Activated naive CD8-positive, alpha-beta T cell treated with anti-CD3 and anti-CD28 coated beads for 36 hours (primary cell): Measurements from ENCODE around the gene FLT3. TPM values are rescaled to one million over a fixed set of nuclear protein-coding genes. Genes with fewer than 3 reads are reported as not detected.
A peak's percentile ranks its signal among the peaks of the same experiment; 100 is the strongest.
"Not testable (repeated sequence)": the region's sequence is repeated elsewhere in the genome, so short reads cannot be mapped to it uniquely, and the experiment has no call there.

Experiments
- DNase-seq: peaks from one replicate; pipeline ENCODE4 v3.0.0; 2021
- H3K27ac Mint-ChIP-seq: one replicate; pipeline ENCODE4 v1.8.0; 2022; ENCODE audit warnings: mild to moderate bottlenecking, moderate library complexity, mixed read lengths
- H3K27me3 Mint-ChIP-seq: one replicate; pipeline ENCODE4 v1.8.0; 2022; ENCODE audit warnings: mild to moderate bottlenecking, mixed read lengths
- H3K36me3 Mint-ChIP-seq: one replicate; pipeline ENCODE4 v1.8.0; 2021; ENCODE audit warnings: mild to moderate bottlenecking, mixed read lengths
- H3K4me1 Mint-ChIP-seq: one replicate; pipeline ENCODE4 v1.8.0; 2021; ENCODE audit warnings: mixed read lengths
- H3K4me3 Mint-ChIP-seq: one replicate; pipeline ENCODE4 v1.8.0; 2022; ENCODE audit warnings: mild to moderate bottlenecking, moderate library complexity, mixed read lengths
- H3K9me3 Mint-ChIP-seq: one replicate; pipeline ENCODE4 v1.8.0; 2022; ENCODE audit warnings: mixed read lengths
- total RNA-seq, 2 experiments: library from RNA; stranded (reverse); gene quantifications; one replicate each; pipeline ENCODE4 v1.2.3, GENCODE V29; 2021

Gene FLT3
- total RNA-seq, 2 experiments from 2014 or later: 0.19 TPM; not detected in 1

DNA sequence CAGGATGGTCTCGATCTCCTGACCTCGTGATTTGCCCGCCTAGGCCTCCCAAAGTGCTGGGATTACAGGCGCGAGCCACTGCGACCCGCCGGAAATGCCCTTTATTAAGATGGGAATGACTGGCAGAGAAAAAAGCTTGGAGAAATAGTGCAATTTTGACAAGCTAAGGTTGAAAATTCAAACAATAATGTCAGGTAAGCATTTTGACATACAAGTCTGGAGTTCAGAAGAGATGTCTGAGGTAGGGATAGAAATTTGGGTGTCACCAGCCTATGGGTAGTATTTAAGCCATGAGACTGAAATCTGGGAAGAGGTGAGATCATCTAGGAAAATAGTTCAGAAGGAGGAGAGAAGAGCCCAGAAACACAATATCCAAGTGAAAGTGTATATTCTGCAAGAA lies 20.8 kb upstream of the FLT3 start:
- Mint-ChIP-seq H3K36me3 (no peaks in the 10 kb centered on the region), H3K9me3 (no peaks in the 10 kb centered on the region), H3K4me3 (no peak overlapping the region), H3K27me3 (peaks cover 10% of the 10 kb centered on the region), H3K4me1 (peaks cover 5% of the 10 kb centered on the region), H3K27ac (no peak overlapping the region)
- DNase-seq: no peak

GRCh38 chr13:28120317-28120716 lies 19.9 kb upstream of the FLT3 start:
- no peaks in the 10 kb centered on the region for H3K9me3 Mint-ChIP-seq
- H3K4me3 Mint-ChIP-seq: no peak overlapping the region
- H3K27me3 Mint-ChIP-seq: peaks cover 10% of the 10 kb centered on the region
- no peak for DNase-seq
- no peaks in the 10 kb centered on the region for H3K36me3 Mint-ChIP-seq
- no peak overlapping the region for H3K27ac Mint-ChIP-seq
- H3K4me1 Mint-ChIP-seq: peaks cover 5% of the 10 kb centered on the region

DNA sequence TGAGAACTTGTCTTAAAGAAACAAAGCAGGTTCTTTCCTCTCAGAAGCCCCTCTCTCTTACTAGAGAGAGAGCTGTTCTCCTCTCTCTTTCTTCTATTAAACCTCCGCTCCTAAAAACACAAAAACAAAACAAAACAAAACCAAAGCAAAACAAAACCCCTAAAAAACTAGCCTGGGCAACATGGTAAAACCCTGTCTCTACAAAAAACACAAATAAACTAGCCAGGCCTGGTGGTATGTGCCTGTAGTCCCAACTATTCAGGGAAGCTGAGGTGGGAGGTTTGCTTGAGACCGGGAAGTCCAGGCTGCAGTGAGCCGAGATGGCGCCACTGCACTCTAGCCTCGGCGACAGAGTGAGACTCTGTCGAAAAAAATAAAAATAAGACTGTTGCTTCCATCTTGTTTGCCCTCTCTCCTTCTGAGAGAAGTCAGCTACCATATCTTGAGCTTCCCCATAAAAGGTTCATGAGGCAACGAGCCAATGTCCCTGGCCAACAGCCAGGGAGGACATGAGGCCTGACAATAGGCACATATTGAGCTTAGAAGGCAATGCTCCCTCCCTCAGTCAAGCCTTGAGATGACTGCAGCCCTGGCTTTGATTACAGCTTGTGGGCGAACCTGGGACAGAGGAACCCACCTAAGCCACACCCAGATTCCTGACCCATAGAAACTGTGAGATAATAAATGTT lies 17.5 kb upstream of the FLT3 start:
- Mint-ChIP-seq H3K4me1 (peaks cover 5% of the 10 kb centered on the region), H3K4me3 (no peak overlapping the region), H3K27me3 (peaks cover 10% of the 10 kb centered on the region), H3K9me3 (no peaks in the 10 kb centered on the region), H3K36me3 (no peaks in the 10 kb centered on the region), H3K27ac (no peak overlapping the region)
- DNase-seq: no peak

DNA sequence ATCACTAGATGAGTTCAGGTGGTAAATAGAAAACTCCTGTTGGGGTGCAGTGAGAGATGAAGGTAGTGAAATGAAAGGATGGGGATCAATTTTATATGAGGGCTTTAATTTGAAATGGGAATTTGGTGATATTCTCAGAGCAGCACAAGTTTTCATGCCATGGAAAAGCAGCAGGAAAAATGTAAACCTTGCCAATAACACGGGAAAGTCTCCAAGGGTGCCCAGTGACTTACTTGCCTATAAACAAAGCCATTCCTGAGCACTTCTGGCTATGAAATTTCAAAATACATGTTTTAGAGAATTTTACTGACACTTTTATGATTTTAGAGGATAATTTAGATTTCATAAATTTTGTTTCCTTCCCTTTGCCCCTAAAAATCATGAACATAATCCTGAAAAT lies 16.4 kb upstream of the FLT3 start:
- H3K36me3 Mint-ChIP-seq: no peaks in the 10 kb centered on the region
- H3K27me3 Mint-ChIP-seq: peaks cover 10% of the 10 kb centered on the region
- no peak overlapping the region for H3K4me3 Mint-ChIP-seq
- no peak overlapping the region for H3K27ac Mint-ChIP-seq
- no peaks in the 10 kb centered on the region for H3K4me1 Mint-ChIP-seq
- no peak for DNase-seq
- no peaks in the 10 kb centered on the region for H3K9me3 Mint-ChIP-seq

GRCh38 chr13:28110414-28110813 lies 10.0 kb upstream of the FLT3 start:
- DNase-seq: no peak
- no peaks in the 10 kb centered on the region for H3K27me3 Mint-ChIP-seq
- H3K4me3 Mint-ChIP-seq: no peak overlapping the region
- H3K4me1 Mint-ChIP-seq: no peaks in the 10 kb centered on the region
- no peaks in the 10 kb centered on the region for H3K9me3 Mint-ChIP-seq
- no peaks in the 10 kb centered on the region for H3K36me3 Mint-ChIP-seq
- H3K27ac Mint-ChIP-seq: no peak overlapping the region

GRCh38 chr13:28106976-28107375 lies 6.6 kb upstream of the FLT3 start:
- no peak overlapping the region for H3K4me3 Mint-ChIP-seq
- H3K4me1 Mint-ChIP-seq: no peaks in the 10 kb centered on the region
- H3K36me3 Mint-ChIP-seq: no peaks in the 10 kb centered on the region
- H3K27ac Mint-ChIP-seq: no peak overlapping the region
- H3K27me3 Mint-ChIP-seq: peaks cover 22% of the 10 kb centered on the region
- H3K9me3 Mint-ChIP-seq: no peaks in the 10 kb centered on the region
- DNase-seq: no peak

DNA sequence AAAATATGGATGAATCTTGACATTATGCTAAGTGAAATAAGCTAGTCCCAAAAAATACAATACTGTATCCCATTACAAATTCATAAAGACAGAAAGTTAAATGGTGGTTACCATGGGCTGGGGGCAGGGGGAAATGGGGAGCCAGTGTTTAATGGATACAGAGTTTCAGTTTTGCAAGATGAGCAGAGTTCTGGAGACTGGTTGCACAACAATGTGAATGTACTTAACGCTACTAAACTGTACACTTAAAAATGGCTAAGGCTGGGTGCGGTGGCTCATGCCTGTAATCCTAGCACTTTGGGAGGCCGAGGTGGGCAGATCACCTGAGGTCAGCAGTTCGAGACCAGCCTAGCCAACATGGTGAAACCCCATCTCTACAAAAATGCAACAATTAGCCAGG lies 1.5 kb upstream of the FLT3 start:
- not testable (repeated sequence) for H3K36me3 Mint-ChIP-seq, H3K27ac Mint-ChIP-seq, H3K4me3 Mint-ChIP-seq, DNase-seq, H3K9me3 Mint-ChIP-seq, H3K4me1 Mint-ChIP-seq
- peaks cover 63% of the 10 kb centered on the region for H3K27me3 Mint-ChIP-seq

GRCh38 chr13:28099396-28100149 lies 803 bp downstream of the FLT3 start:
- no peak for DNase-seq
- Mint-ChIP-seq H3K27me3 (peaks cover 76% of the 10 kb centered on the region), H3K36me3 (no peaks in the 10 kb centered on the region), H3K27ac (no peak overlapping the region), H3K4me1 (peaks cover 7% of the 10 kb centered on the region), H3K9me3 (no peaks in the 10 kb centered on the region), H3K4me3 (peak overlapping the region; percentile 64)

DNA sequence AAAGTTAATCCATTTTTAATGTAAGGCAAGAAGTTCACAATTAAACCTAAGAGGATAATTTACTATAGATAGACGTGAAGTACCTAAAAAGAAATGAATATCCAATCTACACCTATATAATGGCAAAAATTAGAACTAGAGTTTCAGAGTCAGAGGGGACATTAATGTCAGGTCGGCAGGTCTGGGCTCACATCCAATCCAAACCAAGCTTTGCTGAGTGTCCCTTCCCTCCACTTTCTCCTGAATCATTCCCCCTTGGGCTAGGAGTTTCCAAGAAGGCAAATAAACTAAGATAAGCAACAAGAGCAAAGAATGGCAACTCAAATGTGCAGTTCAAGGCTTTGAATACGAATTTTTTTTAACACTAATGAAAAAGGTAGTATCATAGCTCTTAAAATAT lies 2.9 kb downstream of the FLT3 start:
- Mint-ChIP-seq H3K27me3 (peaks cover 71% of the 10 kb centered on the region), H3K36me3 (no peaks in the 10 kb centered on the region), H3K4me1 (peaks cover 7% of the 10 kb centered on the region)

GRCh38 chr13:28094306-28094705 lies 6.1 kb downstream of the FLT3 start:
- DNase-seq: no peak
- Mint-ChIP-seq H3K4me3 (no peak overlapping the region), H3K36me3 (no peaks in the 10 kb centered on the region), H3K9me3 (no peaks in the 10 kb centered on the region), H3K4me1 (no peaks in the 10 kb centered on the region), H3K27ac (no peak overlapping the region), H3K27me3 (peaks cover 51% of the 10 kb centered on the region)

More for the DNA sequence above, 2.9 kb downstream of the FLT3 start:
- Mint-ChIP-seq H3K27ac (no peak overlapping the region), H3K9me3 (no peaks in the 10 kb centered on the region), H3K4me3 (no peak overlapping the region)
- no peak for DNase-seq

- Mint-ChIP-seq H3K4me3 (no peak overlapping the region), H3K4me1 (no peaks in the 10 kb centered on the region), H3K27ac (no peak overlapping the region), H3K36me3 (no peaks in the 10 kb centered on the region), H3K9me3 (no peaks in the 10 kb centered on the region), H3K27me3 (peaks cover 48% of the 10 kb centered on the region)
- no peak for DNase-seq
These were observed 6.5 kb downstream of the FLT3 start for GRCh38 chr13:28093881-28094280.

DNA sequence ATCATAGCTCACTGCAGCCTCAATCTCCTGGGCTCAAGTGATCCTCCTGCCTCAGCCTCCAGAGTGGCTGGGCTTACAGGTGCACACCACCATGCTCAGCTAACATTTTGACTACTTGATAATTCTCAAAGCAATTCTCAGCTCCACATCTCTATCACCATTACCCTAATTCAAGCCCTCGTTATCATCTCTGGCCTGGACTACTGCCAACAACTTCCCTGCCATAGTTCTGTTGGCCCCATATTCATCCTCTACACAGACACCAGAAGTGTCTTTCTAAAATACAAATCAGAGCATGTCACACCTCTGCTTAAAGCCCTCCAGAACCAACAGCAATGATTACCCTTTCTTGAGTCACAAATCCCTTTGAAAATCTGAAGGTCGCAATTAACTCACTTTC lies 7.9 kb downstream of the FLT3 start:
- H3K9me3 Mint-ChIP-seq: no peaks in the 10 kb centered on the region
- H3K4me1 Mint-ChIP-seq: no peaks in the 10 kb centered on the region
- H3K27ac Mint-ChIP-seq: no peak overlapping the region
- H3K36me3 Mint-ChIP-seq: no peaks in the 10 kb centered on the region
- H3K4me3 Mint-ChIP-seq: no peak overlapping the region
- DNase-seq: no peak
- peaks cover 40% of the 10 kb centered on the region for H3K27me3 Mint-ChIP-seq

GRCh38 chr13:28089065-28089464 lies 11.3 kb downstream of the FLT3 start:
- Mint-ChIP-seq H3K9me3 (no peaks in the 10 kb centered on the region), H3K4me3 (no peak overlapping the region), H3K36me3 (no peaks in the 10 kb centered on the region), H3K27ac (no peak overlapping the region), H3K27me3 (peaks cover 22% of the 10 kb centered on the region), H3K4me1 (no peaks in the 10 kb centered on the region)
- no peak for DNase-seq

GRCh38 chr13:28077820-28078219 lies 22.6 kb downstream of the FLT3 start:
- not testable (repeated sequence) for DNase-seq, H3K27ac Mint-ChIP-seq, H3K9me3 Mint-ChIP-seq, H3K36me3 Mint-ChIP-seq, H3K4me3 Mint-ChIP-seq, H3K4me1 Mint-ChIP-seq, H3K27me3 Mint-ChIP-seq

GRCh38 chr13:28077231-28077630 lies 23.1 kb downstream of the FLT3 start:
- Mint-ChIP-seq H3K27me3 (no peaks in the 10 kb centered on the region), H3K27ac (no peak overlapping the region), H3K9me3 (no peaks in the 10 kb centered on the region), H3K4me3 (no peak overlapping the region), H3K36me3 (no peaks in the 10 kb centered on the region), H3K4me1 (no peaks in the 10 kb centered on the region)
- no peak for DNase-seq

- Mint-ChIP-seq H3K27ac (no peak overlapping the region), H3K27me3 (no peaks in the 10 kb centered on the region), H3K4me1 (peaks cover 7% of the 10 kb centered on the region), H3K9me3 (no peaks in the 10 kb centered on the region), H3K36me3 (no peaks in the 10 kb centered on the region), H3K4me3 (no peak overlapping the region)
- no peak for DNase-seq
These were observed 29.0 kb downstream of the FLT3 start for GRCh38 chr13:28071424-28071823.
